Endothelial cell of umbilical vein (primary cell): ENCODE results near the gene MAP7D2.

Experiments
- MYC ChIP-seq: IDR thresholded peaks from one replicate; pipeline ENCODE4 v1.6.1; 2011; ENCODE audit warnings: mild to moderate bottlenecking, low read depth, low read length
- POLR2A ChIP-seq: IDR thresholded peaks from 2 replicates; pipeline ENCODE4 v1.6.1; 2012; ENCODE audit warnings: low read depth, mild to moderate bottlenecking, control low read depth, low read length
- POLR2AphosphoS5 ChIP-seq: IDR thresholded peaks from 2 replicates; pipeline ENCODE4 v1.6.1; 2012; ENCODE audit warnings: low read depth, mild to moderate bottlenecking, control low read depth, low read length, moderate library complexity; ENCODE audit not compliant: insufficient read depth
- TF ChIP-seq, protein P1 (sequence below), 2 donors: IDR thresholded peaks; 1 replicate in 1 of 2; 2 replicates in 1 of 2; pipeline ENCODE4 v1.5.1; 2011; ENCODE audit warnings: low read length in 2 of 2, mild to moderate bottlenecking in 2 of 2, moderate library complexity in 2 of 2, control low read depth in 1 of 2, inconsistent platforms in 1 of 2, low read depth in 1 of 2; ENCODE audit not compliant: insufficient read depth in 1 of 2; ENCODE audit errors: extremely low read depth in 1 of 2

DNA sequence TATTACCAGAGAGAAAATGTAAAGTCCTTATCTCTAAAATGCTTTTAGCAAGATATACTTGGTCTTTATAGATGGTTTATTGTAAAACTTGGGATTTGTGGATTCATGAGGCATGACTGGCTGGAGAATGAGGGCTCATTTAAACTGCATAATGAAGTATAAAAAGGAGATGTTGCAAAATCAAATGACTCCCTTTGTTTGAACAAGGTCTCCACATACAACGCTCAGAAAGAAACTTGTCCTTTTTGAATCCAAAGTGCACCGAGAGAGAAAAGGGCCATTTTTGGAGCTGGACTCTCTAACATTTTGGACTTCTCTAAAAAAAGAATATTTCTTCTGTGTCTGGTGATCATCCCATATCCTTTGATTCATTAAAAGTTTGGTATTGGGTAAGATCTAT is 32.6 kb upstream of the MAP7D2 start:
- no peak for TF ChIP-seq MYC
- TF ChIP-seq, protein P1, sequence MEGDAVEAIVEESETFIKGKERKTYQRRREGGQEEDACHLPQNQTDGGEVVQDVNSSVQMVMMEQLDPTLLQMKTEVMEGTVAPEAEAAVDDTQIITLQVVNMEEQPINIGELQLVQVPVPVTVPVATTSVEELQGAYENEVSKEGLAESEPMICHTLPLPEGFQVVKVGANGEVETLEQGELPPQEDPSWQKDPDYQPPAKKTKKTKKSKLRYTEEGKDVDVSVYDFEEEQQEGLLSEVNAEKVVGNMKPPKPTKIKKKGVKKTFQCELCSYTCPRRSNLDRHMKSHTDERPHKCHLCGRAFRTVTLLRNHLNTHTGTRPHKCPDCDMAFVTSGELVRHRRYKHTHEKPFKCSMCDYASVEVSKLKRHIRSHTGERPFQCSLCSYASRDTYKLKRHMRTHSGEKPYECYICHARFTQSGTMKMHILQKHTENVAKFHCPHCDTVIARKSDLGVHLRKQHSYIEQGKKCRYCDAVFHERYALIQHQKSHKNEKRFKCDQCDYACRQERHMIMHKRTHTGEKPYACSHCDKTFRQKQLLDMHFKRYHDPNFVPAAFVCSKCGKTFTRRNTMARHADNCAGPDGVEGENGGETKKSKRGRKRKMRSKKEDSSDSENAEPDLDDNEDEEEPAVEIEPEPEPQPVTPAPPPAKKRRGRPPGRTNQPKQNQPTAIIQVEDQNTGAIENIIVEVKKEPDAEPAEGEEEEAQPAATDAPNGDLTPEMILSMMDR (IDR thresholded peaks at IDR 0.05; ENCODE audit: extremely low read depth in 1 of 2, insufficient read depth in 1 of 2, low read depth in 1 of 2, low read length in 2 of 2): no peak
- no peak for TF ChIP-seq POLR2AphosphoS5
- no peak for TF ChIP-seq POLR2A
